ENCODE data around the gene MMP20. TPM values are rescaled to one million over a fixed set of nuclear protein-coding genes. Genes with fewer than 3 reads are reported as not detected.
A peak's percentile ranks its signal among the peaks of the same experiment; 100 is the strongest.

MMP20 gene
- total RNA-seq, 1 experiment from 2014 or later: not detected

DNA sequence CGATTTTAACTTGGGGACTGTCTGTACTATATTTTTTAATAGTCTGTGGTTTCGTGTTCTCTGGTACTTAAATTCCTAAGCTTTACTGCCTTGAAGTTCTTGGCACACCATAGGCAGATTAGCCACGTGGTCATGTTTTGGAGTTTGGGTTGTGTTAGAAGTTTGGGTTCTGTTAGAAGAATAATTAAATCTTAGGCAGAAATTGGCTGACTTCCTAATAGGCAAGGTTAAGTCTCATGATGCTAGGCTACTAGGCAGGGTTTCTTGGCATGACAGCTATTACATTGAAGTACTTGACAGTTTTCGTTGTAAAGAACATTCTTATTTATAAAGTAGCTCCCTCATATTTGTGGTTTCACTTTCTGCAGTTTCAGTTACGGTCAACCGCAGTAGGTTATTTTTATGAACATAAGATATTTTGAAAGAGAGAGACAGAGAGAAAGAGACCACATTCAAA, 64.5 kb downstream of the MMP20 start:
- peak; percentile 59 for DNase-seq (ENCODE audit: low read depth)

DNA sequence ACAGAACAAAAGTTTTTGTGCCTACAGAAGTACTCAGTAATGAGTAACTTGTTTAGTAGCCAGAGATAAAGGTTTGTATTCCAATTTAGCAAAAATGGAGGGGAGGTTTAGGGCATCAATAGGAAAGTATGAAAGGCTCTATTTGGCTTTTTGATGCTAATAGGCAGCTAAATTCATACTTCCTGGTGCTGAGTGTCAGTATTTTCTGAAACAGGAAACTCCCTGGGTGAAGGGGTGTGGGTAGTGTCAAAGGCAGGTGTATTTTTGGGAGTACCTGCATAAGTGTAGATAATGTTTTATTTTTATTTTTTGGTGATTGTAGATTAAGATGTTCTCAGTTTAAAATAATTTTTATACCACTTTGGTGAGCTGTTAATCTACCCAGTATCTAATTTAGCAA, 65.3 kb downstream of the MMP20 start:
- no peak for DNase-seq (ENCODE audit: low read depth)

DNA sequence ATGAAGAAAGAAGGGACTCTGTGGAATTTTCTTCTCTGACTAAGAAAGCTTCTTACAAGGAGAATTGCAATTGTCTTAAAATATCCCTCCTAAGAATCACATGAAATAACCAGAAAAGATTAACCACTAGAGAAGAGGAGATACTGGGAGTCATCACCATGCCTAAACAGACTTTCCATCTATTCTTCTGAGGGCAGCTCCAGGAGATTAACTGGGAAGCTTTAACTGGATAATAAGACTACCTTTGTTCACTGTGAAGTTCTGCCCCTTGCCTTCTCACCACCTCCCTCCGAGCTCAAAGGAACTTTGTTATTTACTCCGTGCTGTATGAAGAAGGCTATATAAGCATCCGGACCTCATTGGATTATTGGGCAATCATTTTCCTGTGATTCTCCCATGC, 70.0 kb downstream of the MMP20 start:
- no peak for DNase-seq (ENCODE audit: low read depth)

DNA sequence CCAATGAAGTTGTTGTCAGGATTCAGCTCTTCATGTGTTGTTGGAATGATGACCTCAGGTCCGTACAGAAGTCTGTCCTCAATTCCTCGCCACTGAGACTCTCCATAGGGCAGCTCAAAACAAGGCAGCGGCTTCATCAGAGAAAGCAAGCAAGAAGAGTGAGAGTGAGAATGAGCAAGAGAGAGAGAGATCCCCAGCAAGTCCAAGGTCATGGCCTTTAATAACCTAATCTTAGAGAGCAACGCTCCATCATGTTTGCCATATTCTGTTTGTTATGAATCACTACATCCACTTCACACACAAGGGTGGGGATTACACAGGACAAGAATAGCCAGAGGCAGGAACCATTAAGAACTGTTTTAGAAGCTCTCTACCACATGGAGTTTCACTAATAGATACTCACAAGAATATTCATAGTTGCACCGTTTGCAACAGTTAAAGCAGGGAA, 71.3 kb downstream of the MMP20 start:
- peak; percentile 43 for DNase-seq (ENCODE audit: low read depth)

DNA sequence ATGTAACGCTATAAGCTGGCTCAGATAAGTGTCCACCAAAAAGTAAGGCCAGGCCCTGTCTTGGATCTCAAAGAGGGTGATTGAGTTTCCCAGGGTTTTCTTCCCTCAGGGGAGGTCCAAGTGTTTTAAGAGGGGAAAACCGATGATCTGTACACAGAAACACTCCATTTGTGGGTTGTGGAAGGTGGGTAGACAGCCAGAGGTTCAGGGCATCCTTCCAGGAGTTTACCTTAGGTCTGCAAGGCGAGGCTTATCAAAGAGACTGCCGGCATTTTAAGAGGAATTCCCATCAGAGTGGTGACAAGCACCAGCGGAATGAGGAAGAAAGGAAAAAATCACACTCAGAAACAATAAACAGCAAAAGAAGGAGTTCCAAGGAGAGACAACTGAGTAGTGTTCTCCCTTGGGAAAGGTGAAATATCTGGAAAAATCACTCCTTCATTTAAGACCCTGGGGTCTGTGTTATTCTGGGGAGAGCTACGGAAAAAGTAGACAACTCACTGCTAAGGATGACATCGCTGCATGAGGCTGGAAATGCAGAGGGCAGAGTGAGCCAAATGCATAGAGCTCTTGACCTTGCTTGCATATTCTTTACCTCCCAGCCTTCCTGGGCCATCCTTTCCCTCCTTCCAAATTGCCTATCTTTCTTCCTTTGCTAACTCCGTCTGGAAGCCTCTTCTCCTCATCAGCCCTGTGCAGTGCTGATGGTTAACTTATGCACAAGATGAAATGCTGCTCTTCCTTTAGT, 72.5 kb downstream of the MMP20 start:
- DNase-seq (ENCODE audit: low read depth): peak; percentile 96

DNA sequence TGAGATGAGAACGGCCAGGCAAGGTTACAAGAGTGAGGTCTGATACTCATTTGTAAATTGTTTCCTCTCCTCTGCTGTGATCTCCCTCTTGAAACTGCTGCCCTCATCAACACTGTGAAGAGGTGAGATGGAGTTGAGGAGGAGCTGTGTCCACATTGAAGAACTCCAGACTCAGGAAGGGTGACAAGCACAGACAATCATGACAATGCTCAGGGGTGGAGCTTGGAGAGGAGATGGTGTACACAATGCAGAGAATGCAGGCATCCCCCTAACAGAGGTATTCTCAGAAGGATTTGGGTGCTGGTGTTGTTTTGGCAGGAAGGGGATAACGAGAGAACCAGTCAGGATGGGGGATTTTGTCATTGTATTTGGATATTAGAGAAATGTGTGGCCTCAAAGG, 73.1 kb downstream of the MMP20 start:
- peak; percentile 75 for DNase-seq (ENCODE audit: low read depth)

DNA sequence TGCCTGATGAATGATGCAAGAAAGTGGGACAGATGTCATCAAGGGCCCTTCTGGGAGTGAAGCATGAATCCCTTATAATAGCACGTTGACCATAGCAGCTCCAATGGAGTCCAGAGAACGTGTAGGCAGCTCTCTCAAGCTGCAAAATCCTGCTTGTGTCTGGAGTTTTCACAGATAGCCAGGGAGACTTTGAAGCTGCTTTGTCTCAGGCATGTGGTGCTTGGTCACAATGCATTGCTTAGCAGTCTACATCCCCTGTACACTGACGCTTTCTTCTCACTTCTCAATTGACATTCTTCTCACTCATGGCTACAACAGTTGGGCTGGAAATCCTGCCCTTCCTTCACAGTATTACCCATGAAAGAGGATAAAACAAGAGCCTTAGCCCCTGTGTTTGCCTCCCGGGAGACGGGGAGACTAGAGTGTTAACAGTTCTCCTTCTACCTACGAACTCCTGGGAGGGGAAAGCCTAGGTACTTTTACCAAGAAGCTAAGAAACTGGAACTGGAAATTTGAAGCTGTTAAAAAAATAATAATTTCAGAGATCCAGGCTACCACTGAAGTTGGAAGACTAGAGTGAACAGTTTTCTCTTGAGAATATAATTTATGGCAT, 73.9 kb downstream of the MMP20 start:
- DNase-seq (ENCODE audit: low read depth): peak; percentile 15

DNA sequence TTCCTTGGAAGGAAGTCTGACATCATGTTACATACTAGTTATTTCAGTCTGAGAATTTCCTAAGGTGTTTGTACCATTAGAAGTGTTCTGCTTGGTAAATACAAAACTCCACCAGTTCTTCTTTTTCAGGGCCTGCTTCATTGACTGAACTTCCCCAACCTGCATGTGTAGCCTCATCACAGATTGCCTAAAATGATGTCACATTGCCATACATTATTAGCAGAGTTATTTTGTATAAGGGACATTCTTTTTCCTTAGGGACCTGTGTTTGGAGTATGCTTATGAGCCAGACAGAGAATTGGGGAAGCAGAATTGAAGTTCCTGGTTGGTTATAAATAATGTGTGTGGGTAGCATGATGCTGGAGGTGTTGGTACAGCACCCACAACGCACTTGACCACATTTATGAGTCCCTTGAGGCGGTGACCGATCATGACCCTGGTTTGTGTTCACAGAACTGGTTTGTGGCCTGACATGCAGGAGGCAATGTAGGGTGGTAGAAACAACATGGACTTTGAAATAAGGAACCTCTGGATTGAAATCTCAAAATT, 78.1 kb downstream of the MMP20 start:
- peak; percentile 41 for DNase-seq (ENCODE audit: low read depth)

DNA sequence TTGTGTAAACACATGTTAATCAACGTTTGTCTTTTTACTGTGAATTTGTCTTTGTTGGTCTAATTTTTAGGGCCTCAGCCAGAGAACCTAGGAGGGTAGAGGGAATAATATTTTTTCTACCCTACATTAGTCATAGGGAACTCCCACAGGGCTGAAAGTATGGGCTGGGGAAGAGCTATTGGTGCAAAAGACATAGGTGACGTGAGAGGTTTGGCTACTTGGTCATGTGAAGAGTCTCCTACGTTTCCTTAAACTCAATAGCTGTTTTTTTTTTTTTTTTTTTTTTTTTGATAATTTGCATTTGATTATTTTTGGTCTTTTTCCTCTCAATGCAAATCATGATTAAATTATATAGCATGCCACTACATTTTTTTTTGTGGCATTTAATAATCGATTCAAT, 78.7 kb downstream of the MMP20 start:
- DNase-seq (ENCODE audit: low read depth): peak; percentile 63

DNA sequence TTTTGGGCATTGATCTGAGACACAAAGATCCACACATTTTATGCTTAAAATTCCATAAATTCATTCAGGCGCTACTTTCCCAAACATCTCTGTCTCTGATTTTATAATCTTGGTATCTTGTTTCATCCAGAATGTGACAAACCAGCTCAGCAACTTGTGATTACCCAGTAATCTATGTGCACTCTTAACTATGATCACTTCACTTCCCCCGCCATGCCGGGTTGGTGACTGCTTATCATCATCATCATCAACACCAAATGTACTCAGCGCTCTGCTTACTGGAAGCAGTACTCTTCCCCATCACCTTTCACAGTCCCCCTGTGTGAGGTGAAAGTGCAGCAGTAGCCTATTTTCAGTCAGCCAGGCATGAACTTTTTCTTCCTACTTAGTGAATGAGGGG, 79.4 kb downstream of the MMP20 start:
- DNase-seq (ENCODE audit: low read depth): no peak

DNA sequence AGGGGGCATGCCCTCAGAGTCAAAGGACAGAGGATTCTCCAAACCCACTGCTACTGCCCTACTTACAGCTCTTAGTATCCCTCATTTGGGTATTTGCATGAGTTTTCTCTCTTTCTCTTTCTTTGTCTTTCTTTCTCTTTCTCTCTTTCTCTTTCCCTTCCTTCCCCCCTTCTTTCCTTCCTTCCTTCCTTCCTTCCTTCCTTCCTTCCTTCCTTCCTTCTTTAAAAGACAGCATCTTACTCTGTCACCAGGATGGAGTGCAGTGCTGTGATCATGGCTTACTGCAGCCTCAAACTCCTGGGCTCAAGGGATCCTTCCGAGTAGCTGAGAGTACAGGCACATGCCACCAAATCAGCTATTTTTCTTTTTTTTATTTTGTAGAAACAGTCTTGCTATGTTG, 80.5 kb downstream of the MMP20 start:
- DNase-seq (ENCODE audit: low read depth): no peak

DNA sequence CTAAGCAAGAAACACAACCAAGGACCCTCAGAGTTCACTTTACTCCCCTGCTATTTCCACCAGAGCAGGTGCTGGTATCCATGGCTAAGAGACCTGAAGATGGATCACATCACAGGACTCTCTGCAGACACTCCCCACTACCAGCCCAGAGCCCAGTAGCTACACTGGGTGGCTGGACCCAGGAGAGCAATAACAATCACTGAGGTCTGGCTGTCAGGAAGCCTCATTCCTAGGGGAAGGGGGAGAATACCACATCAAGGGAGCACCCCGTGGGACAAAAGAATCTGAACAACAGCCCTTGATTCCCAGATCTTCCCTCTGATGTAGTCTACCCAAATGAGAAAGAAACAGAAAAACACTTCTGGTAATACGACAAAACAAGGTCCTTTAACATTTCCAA, 85.6 kb downstream of the MMP20 start:
- no peak for DNase-seq (ENCODE audit: low read depth)

DNA sequence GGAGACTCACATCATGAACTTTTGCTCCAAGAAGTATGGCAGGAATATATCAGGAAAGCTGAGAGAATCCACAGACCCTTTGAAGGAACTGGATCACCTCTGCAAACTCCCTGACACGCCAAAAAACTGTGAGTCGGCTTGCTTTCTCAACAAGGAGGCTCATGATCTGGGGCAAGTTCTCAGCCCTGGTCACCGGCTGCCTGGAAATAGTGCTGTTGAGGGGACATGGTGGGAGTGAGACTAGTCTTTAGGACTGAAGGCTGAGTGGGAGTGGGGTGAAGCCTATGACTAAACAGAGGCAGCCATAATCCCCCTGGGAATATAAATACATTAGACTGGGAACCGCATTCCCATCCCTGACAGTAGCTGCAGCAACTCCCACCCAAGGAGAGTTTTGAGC, 86.2 kb downstream of the MMP20 start:
- DNase-seq (ENCODE audit: low read depth): no peak

DNA sequence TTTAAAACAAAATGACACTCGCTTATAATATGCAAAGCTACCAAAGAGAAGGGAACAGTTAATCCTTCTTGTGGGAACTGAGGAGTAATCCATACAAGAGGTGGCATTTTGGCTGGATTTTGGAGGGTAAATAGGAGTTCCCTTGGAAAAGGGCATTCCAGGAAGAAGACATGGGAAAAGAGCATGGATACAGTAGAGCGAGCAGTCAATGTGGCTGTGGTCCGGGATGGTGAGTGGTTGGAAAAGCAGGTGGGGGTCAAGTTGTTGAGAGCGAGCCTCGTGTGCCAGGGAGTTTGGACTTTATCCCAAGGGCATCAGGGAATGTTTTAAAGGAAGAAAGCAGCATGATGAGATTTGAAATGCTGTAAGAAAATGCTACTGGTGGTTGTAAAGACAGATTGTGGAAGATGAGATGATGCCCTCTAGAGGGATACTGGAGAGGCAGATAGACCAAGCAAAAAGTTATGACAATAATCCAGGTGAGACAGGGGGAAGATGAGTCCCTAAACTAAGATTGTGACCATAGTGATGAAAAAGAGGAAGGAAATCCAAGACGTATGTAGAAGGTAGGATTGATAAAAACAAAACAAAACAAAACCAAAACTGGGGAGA, 90.8 kb downstream of the MMP20 start:
- no peak for DNase-seq (ENCODE audit: low read depth)

DNA sequence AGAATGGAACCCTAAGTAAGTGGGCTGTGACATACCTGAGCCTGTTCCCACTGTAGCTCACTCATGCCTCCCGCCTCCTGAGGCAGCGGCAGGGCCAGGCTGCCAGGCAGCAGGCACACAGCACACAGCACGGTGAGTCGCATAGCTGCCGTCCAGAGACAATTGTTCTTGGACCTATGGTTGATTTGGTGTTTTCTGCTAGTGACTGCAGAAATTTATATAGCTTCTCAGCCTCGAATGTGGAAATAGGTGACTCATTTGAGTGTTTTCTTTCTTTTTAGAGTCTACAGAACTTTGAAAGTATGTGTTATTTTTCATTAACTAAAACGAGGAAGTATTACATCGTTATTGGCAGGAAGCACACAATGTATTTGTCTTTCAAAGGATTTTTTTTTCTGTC, 94.6 kb downstream of the MMP20 start, which contains the start of gene MMP7:
Gene MMP7 (minus strand): TSS at position 190 of the 400 bp plus-strand sequence. CDS start 47 bp downstream, at position 143.
- DNase-seq (ENCODE audit: low read depth): peak; percentile 57

DNA sequence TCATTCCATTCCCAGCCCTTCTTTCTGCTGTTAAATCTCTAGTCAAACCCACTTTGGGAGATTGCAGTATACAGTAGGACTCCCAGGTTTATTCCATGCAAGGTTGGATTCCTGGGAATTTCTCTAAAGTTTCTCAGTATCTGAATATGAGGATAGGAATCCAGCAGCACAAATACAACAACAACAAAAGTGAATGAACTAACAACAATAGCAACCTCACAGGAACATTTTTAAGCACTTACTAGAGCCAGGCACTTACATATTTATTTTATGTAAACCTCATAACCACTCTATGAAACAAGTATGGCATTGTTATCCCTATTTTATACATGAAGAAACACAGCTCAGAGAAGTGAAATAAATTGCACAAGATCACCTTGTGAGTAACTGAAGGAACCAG, 96.5 kb downstream of the MMP20 start:
- DNase-seq (ENCODE audit: low read depth): no peak

DNA sequence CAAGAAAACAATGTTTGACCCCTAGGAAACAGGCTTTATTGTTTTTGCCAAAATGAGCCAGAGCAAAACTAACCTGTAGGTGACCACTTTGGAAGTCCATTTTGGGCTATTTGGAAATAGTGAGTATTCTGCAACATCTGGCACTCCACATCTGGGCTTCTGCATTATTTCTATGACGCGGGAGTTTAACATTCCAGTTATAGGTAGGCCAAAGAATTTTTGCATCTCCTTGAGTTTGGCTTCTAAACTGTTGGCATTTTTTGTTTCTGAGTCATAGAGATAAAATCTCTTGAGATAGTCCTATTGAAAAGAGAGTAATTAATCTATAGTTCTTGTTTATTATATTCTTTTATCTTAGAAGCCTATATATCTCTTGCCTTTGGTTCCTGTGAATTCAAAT, 97.4 kb downstream of the MMP20 start:
- DNase-seq (ENCODE audit: low read depth): no peak

DNA sequence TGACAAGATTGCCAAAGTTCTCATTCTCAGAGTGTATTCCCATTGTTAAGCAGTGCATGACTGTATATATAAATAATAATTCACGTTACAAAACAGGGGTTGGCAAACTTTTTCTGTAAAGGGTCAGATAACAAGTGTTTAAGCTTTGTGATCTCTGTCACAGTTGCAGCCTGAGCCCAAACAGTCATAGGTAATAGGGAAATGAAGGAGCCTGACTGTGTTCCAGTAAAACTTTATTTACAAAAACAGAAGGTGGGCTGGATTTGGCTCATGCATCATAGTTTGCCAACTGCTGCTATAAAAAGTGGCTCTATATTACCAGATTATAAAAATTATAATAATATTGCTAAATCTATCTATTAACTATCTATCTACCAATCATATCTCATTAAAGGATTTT, 98.1 kb downstream of the MMP20 start:
- DNase-seq (ENCODE audit: low read depth): no peak

Data from Daoy (cell line).